Suprapubic skin (tissue), 4 donors: Measurements from ENCODE around the gene CRELD1.

Source experiments
- EP300 ChIP-seq: sonication (generic); formaldehyde crosslinking; IDR thresholded peaks from one replicate; pipeline ENCODE4 v1.6.1; 2017; ENCODE audit warnings: antibody characterized with exemption
- POLR2A ChIP-seq, 2 donors: fragments of 450-650 bp; IDR thresholded peaks; one replicate each; pipeline ENCODE4 v1.6.1; 2017; ENCODE audit warnings: antibody characterized with exemption in 2 of 2, mild to moderate bottlenecking in 2 of 2, moderate library complexity in 2 of 2
- POLR2AphosphoS5 ChIP-seq, 3 donors: sonication (generic); formaldehyde crosslinking; IDR thresholded peaks; one replicate each; pipeline ENCODE4 v1.6.1; 2017; ENCODE audit warnings: antibody characterized with exemption in 3 of 3
- TF ChIP-seq, protein P1 (sequence below), 2 donors: fragments of 200-600 bp in 1 of 2; fragments of 450-650 bp in 1 of 2; sonication (generic) in 1 of 2; IDR thresholded peaks; one replicate each; pipeline ENCODE4 v1.5.1; 2016 to 2019; ENCODE audit warnings: antibody characterized with exemption in 2 of 2, mild to moderate bottlenecking in 1 of 2, moderate library complexity in 1 of 2

DNA sequence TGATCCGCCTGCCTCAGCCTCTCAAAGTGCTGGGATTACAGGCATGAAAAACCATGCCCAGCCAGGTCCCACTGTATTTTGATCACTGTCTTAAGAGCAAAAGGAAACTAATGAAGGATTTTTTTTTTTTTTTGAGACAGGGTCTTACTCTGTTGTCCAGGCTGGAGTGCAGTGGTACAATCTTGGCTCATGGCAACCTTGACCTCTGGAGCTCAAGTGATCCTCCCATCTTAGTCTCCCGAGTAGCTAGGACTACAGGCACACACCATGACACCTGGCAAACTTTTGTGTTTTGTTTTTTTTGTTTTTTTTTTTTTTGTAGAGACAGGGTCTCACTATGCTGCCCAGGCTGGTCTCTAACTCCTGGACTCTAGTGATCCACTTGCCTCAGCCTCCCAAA is 46.6 kb downstream of the CRELD1 start:
- TF ChIP-seq, protein P1, sequence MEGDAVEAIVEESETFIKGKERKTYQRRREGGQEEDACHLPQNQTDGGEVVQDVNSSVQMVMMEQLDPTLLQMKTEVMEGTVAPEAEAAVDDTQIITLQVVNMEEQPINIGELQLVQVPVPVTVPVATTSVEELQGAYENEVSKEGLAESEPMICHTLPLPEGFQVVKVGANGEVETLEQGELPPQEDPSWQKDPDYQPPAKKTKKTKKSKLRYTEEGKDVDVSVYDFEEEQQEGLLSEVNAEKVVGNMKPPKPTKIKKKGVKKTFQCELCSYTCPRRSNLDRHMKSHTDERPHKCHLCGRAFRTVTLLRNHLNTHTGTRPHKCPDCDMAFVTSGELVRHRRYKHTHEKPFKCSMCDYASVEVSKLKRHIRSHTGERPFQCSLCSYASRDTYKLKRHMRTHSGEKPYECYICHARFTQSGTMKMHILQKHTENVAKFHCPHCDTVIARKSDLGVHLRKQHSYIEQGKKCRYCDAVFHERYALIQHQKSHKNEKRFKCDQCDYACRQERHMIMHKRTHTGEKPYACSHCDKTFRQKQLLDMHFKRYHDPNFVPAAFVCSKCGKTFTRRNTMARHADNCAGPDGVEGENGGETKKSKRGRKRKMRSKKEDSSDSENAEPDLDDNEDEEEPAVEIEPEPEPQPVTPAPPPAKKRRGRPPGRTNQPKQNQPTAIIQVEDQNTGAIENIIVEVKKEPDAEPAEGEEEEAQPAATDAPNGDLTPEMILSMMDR (IDR thresholded peaks at IDR 0.05): no peak
- TF ChIP-seq POLR2A (IDR thresholded peaks at IDR 0.05) (no peak), POLR2AphosphoS5 (IDR thresholded peaks at IDR 0.05) (no peak), EP300 (no peak)
